C4-2B (cell line): ENCODE measurements around the gene REV1.

ENCODE experiments used
- CTCF ChIP-seq: fragments of 450-650 bp; conservative IDR thresholded peaks from 2 replicates; pipeline ENCODE4 v1.5.1; 2017; ENCODE audit warnings: mild to moderate bottlenecking
- ZFX ChIP-seq: fragments of 450-650 bp; IDR thresholded peaks from 2 replicates; pipeline ENCODE4 v1.6.1; 2017

DNA sequence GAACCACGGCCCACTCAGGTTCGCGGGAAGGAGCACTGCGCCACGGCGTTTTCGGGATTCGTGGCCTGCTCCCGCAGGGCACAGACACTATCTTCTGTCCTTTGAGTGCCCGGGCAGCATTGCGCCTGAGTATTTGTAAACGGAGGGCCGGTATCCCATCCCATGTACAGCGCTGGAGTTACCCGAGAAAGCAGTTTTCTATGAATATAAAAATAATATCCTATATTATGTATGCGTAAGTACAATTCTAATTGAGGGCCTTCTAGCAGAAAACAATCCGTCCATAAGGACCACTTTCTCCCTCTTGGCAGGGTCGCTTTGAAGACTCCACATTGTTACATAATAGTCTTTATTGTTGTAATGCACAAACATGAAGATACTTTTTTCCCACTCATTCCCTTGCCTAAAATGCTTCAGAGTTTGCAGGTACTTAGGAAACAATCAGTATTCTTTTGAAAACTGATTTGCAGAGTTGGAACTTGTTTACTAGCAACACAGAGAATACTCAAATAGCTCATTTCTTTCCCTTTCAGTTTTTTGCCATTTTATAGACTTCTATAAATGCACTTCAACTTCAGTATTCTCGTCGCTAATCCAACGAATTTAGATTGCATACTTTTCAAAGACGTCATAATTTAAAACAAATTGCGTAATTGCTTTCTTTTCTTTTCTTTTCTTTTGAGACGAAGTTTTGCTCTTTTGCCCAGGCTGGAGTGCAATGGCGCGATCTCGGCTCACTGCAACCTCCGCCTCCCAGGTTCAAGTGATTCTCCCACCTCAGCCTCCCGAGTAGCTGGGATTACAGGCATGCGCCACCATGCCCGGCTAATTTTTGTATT lies 1.0 kb upstream of the REV1 start:
- peak; percentile 48 for TF ChIP-seq CTCF
- no peak for TF ChIP-seq ZFX
